ENCODE data around the gene NHLH2.

NHLH2 gene

GRCh38 chr1:115838431-115839028 is 2.4 kb downstream of the NHLH2 start:
- DNase-seq (ENCODE audit: low read depth in 3 of 3): no peak

GRCh38 chr1:115837740-115838421 is 3.0 kb downstream of the NHLH2 start:
- no peak for DNase-seq (ENCODE audit: low read depth in 3 of 3)

- no peak for DNase-seq (ENCODE audit: low read depth in 3 of 3)
These were observed 3.6 kb downstream of the NHLH2 start for GRCh38 chr1:115837341-115837739.

- DNase-seq (ENCODE audit: low read depth in 3 of 3): no peak
These were observed 7.1 kb downstream of the NHLH2 start for GRCh38 chr1:115833856-115834255.

GRCh38 chr1:115832651-115833050 is 8.3 kb downstream of the NHLH2 start:
- DNase-seq (ENCODE audit: low read depth in 3 of 3): no peak

GRCh38 chr1:115830963-115831362 is 10.0 kb downstream of the NHLH2 start:
- no peak for DNase-seq (ENCODE audit: low read depth in 3 of 3)

GRCh38 chr1:115829947-115830346 is 11.0 kb downstream of the NHLH2 start:
- no peak for DNase-seq (ENCODE audit: low read depth in 3 of 3)

GRCh38 chr1:115829023-115829674 is 11.8 kb downstream of the NHLH2 start:
- DNase-seq (ENCODE audit: low read depth in 3 of 3): no peak

- no peak for DNase-seq (ENCODE audit: low read depth in 3 of 3)
These were observed 12.6 kb downstream of the NHLH2 start for GRCh38 chr1:115828101-115829022.

- no peak for DNase-seq (ENCODE audit: low read depth in 3 of 3)
These were observed 13.4 kb downstream of the NHLH2 start for GRCh38 chr1:115827452-115828044.

- DNase-seq (ENCODE audit: low read depth in 3 of 3): no peak
These were observed 14.3 kb downstream of the NHLH2 start for GRCh38 chr1:115826628-115827027.

- DNase-seq (ENCODE audit: low read depth in 3 of 3): no peak
These were observed 18.8 kb downstream of the NHLH2 start for GRCh38 chr1:115822117-115822516.

GRCh38 chr1:115815694-115816093 is 25.2 kb downstream of the NHLH2 start:
- no peak for DNase-seq (ENCODE audit: low read depth in 3 of 3)

- no peak for DNase-seq (ENCODE audit: low read depth in 3 of 3)
These were observed 26.1 kb downstream of the NHLH2 start for GRCh38 chr1:115814685-115815398.

GRCh38 chr1:115813727-115814126 is 27.2 kb downstream of the NHLH2 start:
- DNase-seq (ENCODE audit: low read depth in 3 of 3): no peak

- no peak for DNase-seq (ENCODE audit: low read depth in 3 of 3)
These were observed 29.6 kb downstream of the NHLH2 start for GRCh38 chr1:115811140-115811828.

GRCh38 chr1:115810609-115811008 is 30.3 kb downstream of the NHLH2 start:
- DNase-seq (ENCODE audit: low read depth in 3 of 3): no peak

- no peak for DNase-seq (ENCODE audit: low read depth in 3 of 3)
These were observed 31.1 kb downstream of the NHLH2 start for GRCh38 chr1:115809847-115810246.

GRCh38 chr1:115809076-115809475 is 31.9 kb downstream of the NHLH2 start:
- DNase-seq (ENCODE audit: low read depth in 3 of 3): no peak

GRCh38 chr1:115807723-115808122 is 33.2 kb downstream of the NHLH2 start:
- DNase-seq (ENCODE audit: low read depth in 3 of 3): peak in 2 of 3 donors; percentile 26

Data from stimulated activated CD4-positive, alpha-beta T cell treated with anti-CD3 and anti-CD28 coated beads, TNF-alpha, amount 100 ng/mL, for 48 hours (primary cell).